HEK293T (cell line): ENCODE results near the gene RPRD1B.

Experiments
- ARNT ChIP-seq: fragments of 450-650 bp; IDR thresholded peaks from 2 replicates; pipeline ENCODE4 v1.6.1; 2017; ENCODE audit warnings: mild to moderate bottlenecking
- BHLHE40 ChIP-seq: fragments of 450-650 bp; IDR thresholded peaks from 2 replicates; pipeline ENCODE4 v1.6.1; 2016; ENCODE audit warnings: mild to moderate bottlenecking, moderate library complexity, borderline replicate concordance
- FOXA1 ChIP-seq: fragments of 450-650 bp; IDR thresholded peaks from 2 replicates; pipeline ENCODE4 v1.6.1; 2016; ENCODE audit warnings: mild to moderate bottlenecking
- FOXK2 ChIP-seq: fragments of 450-650 bp; IDR thresholded peaks from 2 replicates; pipeline ENCODE4 v1.6.1; 2016; ENCODE audit warnings: mild to moderate bottlenecking
- HDGF ChIP-seq: fragments of 450-650 bp; IDR thresholded peaks from 2 replicates; pipeline ENCODE4 v1.6.1; 2017; ENCODE audit warnings: antibody characterized with exemption, borderline replicate concordance
- L3MBTL2 ChIP-seq: fragments of 450-650 bp; conservative IDR thresholded peaks from 2 replicates; pipeline ENCODE4 v1.6.1; 2016; ENCODE audit warnings: mild to moderate bottlenecking
- SP1 ChIP-seq: fragments of 450-650 bp; IDR thresholded peaks from 2 replicates; pipeline ENCODE4 v1.6.1; 2017
- SUZ12 ChIP-seq: fragments of 450-650 bp; IDR thresholded peaks from 2 replicates; pipeline ENCODE4 v1.6.1; 2016; ENCODE audit warnings: mild to moderate bottlenecking

GRCh38 chr20:38005903-38006302 is 27.6 kb upstream of the RPRD1B start:
- TF ChIP-seq FOXK2 (no peak), BHLHE40 (no peak), HDGF (no peak), ARNT (no peak), FOXA1 (no peak), SUZ12 (no peak), L3MBTL2 (no peak), SP1 (no peak)
